Activated CD4-positive, alpha-beta memory T cell treated with anti-CD3 and anti-CD28 coated beads, Interleukin-2, amount 10 ng/mL, durations not matched to agents 7 days and 5 days (primary cell): ENCODE data around the gene NBPF4. TPM values are rescaled to one million over a fixed set of nuclear protein-coding genes. Genes with fewer than 3 reads are reported as not detected.
"Not testable (repeated sequence)": the region's sequence is repeated elsewhere in the genome, so short reads cannot be mapped to it uniquely, and the experiment has no call there.

Experiments used
- CTCF ChIA-PET: fragments of 350-600 bp; sonication (Branson Sonifier 250); formaldehyde crosslinking; loops from one replicate; lab custom pipeline; 2021; ENCODE audit warnings: antibody characterized with exemption, inconsistent platforms; lab: Charles Lee
- POLR2A ChIA-PET: fragments of 350-600 bp; sonication (Branson Sonifier 250); formaldehyde crosslinking; loops from one replicate; lab custom pipeline; 2021; ENCODE audit warnings: antibody characterized with exemption; lab: Charles Lee
- DNase-seq: peaks from one replicate; pipeline ENCODE4 v3.0.0-alpha.2; 2020
- H3K27ac Mint-ChIP-seq: one replicate; pipeline ENCODE4 v1.8.0; 2021; ENCODE audit warnings: mild to moderate bottlenecking, mixed read lengths
- H3K27me3 Mint-ChIP-seq: one replicate; pipeline ENCODE4 v1.8.0; 2021; ENCODE audit warnings: mixed read lengths
- H3K36me3 Mint-ChIP-seq: one replicate; pipeline ENCODE4 v1.8.0; 2021; ENCODE audit warnings: low read depth, mixed read lengths
- H3K4me1 Mint-ChIP-seq: one replicate; pipeline ENCODE4 v1.8.0; 2021; ENCODE audit warnings: mixed read lengths
- H3K4me3 Mint-ChIP-seq: one replicate; pipeline ENCODE4 v1.8.0; 2021; ENCODE audit warnings: mild to moderate bottlenecking, mixed read lengths
- H3K9me3 Mint-ChIP-seq: one replicate; pipeline ENCODE4 v1.8.0; 2021; ENCODE audit warnings: mixed read lengths
- total RNA-seq, 2 experiments: library from RNA; stranded (reverse); gene quantifications; one replicate each; pipeline ENCODE4 v1.2.3, GENCODE V29; 2021

Gene NBPF4
- total RNA-seq, 2 experiments from 2014 or later: not detected

- H3K27me3 Mint-ChIP-seq, H3K4me1 Mint-ChIP-seq, POLR2A ChIA-PET, H3K9me3 Mint-ChIP-seq, H3K36me3 Mint-ChIP-seq, H3K4me3 Mint-ChIP-seq, CTCF ChIA-PET, H3K27ac Mint-ChIP-seq, DNase-seq: not testable (repeated sequence)
These were observed 17.0 kb downstream of the NBPF4 start for GRCh38 chr1:108226855-108227254.

DNA sequence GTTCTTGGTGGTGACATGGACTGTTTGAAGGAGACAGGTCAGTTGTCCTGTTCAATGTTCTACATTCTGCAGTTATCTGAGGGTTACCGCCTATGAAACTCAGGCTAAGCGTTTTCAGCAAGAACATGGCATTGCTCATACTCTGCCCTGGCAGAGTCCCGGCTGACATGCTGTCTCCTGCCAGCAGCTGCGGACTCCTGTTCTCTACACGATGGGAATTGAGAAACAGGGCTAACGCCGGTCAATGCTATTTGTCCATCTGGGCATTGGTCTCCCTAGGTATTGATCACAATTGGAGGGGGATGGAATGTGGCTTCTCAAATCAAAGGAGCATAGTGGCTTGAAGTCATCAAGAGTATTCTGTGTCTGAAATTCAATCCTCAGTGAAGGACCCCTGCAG is 20.6 kb downstream of the NBPF4 start:
- H3K27ac Mint-ChIP-seq, H3K4me3 Mint-ChIP-seq, H3K9me3 Mint-ChIP-seq, POLR2A ChIA-PET, CTCF ChIA-PET, DNase-seq, H3K36me3 Mint-ChIP-seq, H3K27me3 Mint-ChIP-seq, H3K4me1 Mint-ChIP-seq: not testable (repeated sequence)

DNA sequence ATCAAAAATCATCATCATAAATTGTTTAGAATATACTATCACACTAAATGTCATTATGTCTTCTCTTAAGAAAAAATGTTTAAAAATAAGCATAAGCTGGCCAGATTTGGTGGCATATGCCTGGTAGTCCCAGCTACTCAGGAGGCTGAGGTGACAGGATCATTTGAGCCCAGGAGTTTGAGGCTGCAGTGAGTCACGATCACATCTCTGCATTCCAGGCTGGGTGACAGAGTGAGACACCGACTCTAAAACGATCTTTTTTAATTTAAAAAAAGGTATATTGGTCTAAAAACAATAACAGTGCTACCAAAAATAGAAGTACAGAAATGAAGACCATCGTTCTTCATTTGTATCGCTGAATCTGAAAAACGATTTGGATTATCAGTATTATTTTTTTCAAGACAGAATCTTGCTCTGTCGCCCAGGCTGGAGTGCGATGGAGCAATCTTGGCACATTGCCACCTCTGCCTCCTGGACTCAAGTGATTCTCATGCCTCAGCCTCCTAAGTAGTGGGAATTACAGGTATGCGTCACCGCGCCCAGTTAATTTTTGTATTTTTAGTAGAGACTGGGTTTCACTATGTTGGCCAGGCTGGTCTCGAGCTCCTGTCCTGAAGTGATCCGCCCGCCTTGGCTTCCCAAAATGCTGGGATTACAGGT is 26.2 kb downstream of the NBPF4 start:
- H3K4me3 Mint-ChIP-seq, DNase-seq, H3K4me1 Mint-ChIP-seq, POLR2A ChIA-PET, H3K27ac Mint-ChIP-seq, H3K36me3 Mint-ChIP-seq, CTCF ChIA-PET, H3K9me3 Mint-ChIP-seq: not testable (repeated sequence)
- H3K27me3 Mint-ChIP-seq: peaks cover 18% of the 10 kb centered on the region

- CTCF ChIA-PET: not testable (repeated sequence)
These were observed 26.9 kb downstream of the NBPF4 start for GRCh38 chr1:108217007-108217406.

GRCh38 chr1:108216028-108216890 is 27.6 kb downstream of the NBPF4 start:
- POLR2A ChIA-PET, H3K9me3 Mint-ChIP-seq, H3K27ac Mint-ChIP-seq, H3K36me3 Mint-ChIP-seq, H3K4me3 Mint-ChIP-seq, H3K4me1 Mint-ChIP-seq, DNase-seq: not testable (repeated sequence)
- CTCF ChIA-PET: interaction anchor here (0.8 kb wide), 1 partner anchor 427 kb away, joined by 4 read pairs; no protein-coding TSS in a partner anchor
- H3K27me3 Mint-ChIP-seq: peaks cover 27% of the 10 kb centered on the region

More at GRCh38 chr1:108217007-108217406, 26.9 kb downstream of the NBPF4 start:
- H3K27ac Mint-ChIP-seq, H3K36me3 Mint-ChIP-seq, POLR2A ChIA-PET, H3K4me1 Mint-ChIP-seq, H3K9me3 Mint-ChIP-seq, H3K4me3 Mint-ChIP-seq, DNase-seq: not testable (repeated sequence)
- peaks cover 22% of the 10 kb centered on the region for H3K27me3 Mint-ChIP-seq

DNA sequence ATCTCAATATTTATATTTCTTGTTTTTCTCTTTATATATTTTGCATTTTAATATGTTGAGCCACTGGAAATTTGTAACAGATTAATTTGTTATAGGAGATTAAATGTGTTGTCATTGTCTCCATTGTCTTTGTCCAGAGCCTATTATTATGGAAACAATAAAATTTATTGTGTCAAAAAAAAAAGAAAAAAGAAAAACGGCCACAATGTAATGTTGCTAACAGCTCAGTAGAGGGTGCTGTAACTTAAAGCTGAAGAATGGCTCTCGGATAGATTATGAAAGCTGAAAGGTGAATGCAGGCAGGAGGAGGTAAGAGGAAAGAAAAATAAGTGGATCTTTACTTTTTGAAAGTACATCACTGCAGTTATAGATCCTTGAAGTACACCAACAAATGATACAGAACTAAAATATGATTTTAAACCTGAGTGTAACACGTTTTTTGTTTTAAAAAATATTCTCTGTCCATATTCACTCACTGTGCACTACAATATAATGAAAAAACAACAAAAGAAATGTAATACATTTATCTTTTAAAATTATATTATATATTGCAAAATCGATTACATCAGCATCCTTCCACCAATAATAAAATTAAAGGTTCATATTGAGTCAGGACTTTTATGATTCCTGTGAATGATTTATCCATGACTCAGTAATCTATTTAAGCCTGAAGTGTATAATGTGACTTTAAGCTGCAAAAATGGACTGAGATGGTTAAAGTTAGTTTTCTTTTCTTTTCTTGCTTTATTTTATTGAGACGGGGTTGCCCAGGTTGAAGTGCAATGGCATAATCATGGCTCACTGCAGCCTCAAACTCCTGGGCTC is 29.0 kb downstream of the NBPF4 start:
- CTCF ChIA-PET, DNase-seq, H3K36me3 Mint-ChIP-seq, H3K9me3 Mint-ChIP-seq, H3K27ac Mint-ChIP-seq, H3K4me1 Mint-ChIP-seq, H3K4me3 Mint-ChIP-seq, POLR2A ChIA-PET: not testable (repeated sequence)
- H3K27me3 Mint-ChIP-seq: peaks cover 27% of the 10 kb centered on the region

DNA sequence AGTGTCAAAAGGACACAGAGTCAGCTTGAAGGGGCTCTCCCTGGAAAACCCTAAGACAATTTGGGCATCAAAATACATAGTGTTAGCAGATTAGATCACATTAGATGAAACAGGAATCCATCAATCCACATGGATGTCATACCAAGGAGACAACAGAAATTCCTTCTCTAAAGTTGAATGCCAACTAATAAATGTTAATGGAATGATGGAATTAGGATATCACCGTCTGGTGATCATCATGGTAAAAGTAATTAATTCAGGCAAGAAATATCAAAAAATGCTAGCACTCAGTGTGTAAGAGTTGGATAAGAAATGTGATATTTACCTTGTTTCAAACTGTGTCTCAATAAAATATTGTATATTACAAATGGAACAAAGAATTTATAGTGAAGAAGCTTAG is 32.9 kb downstream of the NBPF4 start:
- Mint-ChIP-seq H3K4me1 (peaks cover 10% of the 10 kb centered on the region), H3K9me3 (no peaks in the 10 kb centered on the region), H3K36me3 (no peaks in the 10 kb centered on the region), H3K27ac (no peak overlapping the region), H3K4me3 (no peak overlapping the region), H3K27me3 (peaks cover 53% of the 10 kb centered on the region)
- CTCF ChIA-PET: interaction anchor here (0.6 to 3.1 kb wide), 3 partner anchors 10 to 349 kb away, joined by 4 to 10 read pairs (median 6); partner anchors contain the start of genes EEIG2 and SLC25A24
- POLR2A ChIA-PET: interaction anchor here (3.8 kb wide), 1 partner anchor 11 kb away, joined by 18 read pairs; the partner anchor contains the start of gene SLC25A24
- no peak for DNase-seq

- Mint-ChIP-seq H3K27ac (no peak overlapping the region), H3K4me3 (no peak overlapping the region), H3K36me3 (no peaks in the 10 kb centered on the region), H3K27me3 (peaks cover 60% of the 10 kb centered on the region), H3K4me1 (peaks cover 10% of the 10 kb centered on the region), H3K9me3 (peaks cover 2% of the 10 kb centered on the region)
- no peak for DNase-seq
- ChIA-PET POLR2A (interaction anchor here (0.8 to 3.8 kb wide), 2 partner anchors 10 to 434 kb away, joined by 3 to 18 read pairs; partner anchors contain the start of gene SLC25A24), CTCF (interaction anchor here (0.8 to 3.1 kb wide), 3 partner anchors 9 to 351 kb away, joined by 3 to 10 read pairs (median 6); partner anchors contain the start of genes EEIG2 and SLC25A24)
These were observed 34.3 kb downstream of the NBPF4 start for GRCh38 chr1:108209456-108210108.

GRCh38 chr1:108208724-108209446 is 35.0 kb downstream of the NBPF4 start:
- Mint-ChIP-seq H3K27ac (no peak overlapping the region), H3K9me3 (peaks cover 3% of the 10 kb centered on the region), H3K36me3 (peaks cover 2% of the 10 kb centered on the region), H3K4me3 (no peak overlapping the region), H3K4me1 (peaks cover 13% of the 10 kb centered on the region), H3K27me3 (peaks cover 65% of the 10 kb centered on the region)
- ChIA-PET POLR2A (interaction anchor here (0.8 to 3.8 kb wide), 2 partner anchors 9 to 435 kb away, joined by 3 to 18 read pairs; partner anchors contain the start of gene SLC25A24), CTCF (interaction anchor here (0.8 to 3.1 kb wide), 2 partner anchors 9 to 351 kb away, joined by 3 to 10 read pairs; partner anchors contain the start of genes EEIG2 and SLC25A24)
- no peak for DNase-seq

GRCh38 chr1:108203582-108203981 is 40.3 kb downstream of the NBPF4 start:
- DNase-seq, H3K4me3 Mint-ChIP-seq, H3K27ac Mint-ChIP-seq, CTCF ChIA-PET, H3K9me3 Mint-ChIP-seq, POLR2A ChIA-PET: not testable (repeated sequence)
- peaks cover 20% of the 10 kb centered on the region for H3K4me1 Mint-ChIP-seq
- H3K27me3 Mint-ChIP-seq: peaks cover 42% of the 10 kb centered on the region
- H3K36me3 Mint-ChIP-seq: peaks cover 11% of the 10 kb centered on the region

DNA sequence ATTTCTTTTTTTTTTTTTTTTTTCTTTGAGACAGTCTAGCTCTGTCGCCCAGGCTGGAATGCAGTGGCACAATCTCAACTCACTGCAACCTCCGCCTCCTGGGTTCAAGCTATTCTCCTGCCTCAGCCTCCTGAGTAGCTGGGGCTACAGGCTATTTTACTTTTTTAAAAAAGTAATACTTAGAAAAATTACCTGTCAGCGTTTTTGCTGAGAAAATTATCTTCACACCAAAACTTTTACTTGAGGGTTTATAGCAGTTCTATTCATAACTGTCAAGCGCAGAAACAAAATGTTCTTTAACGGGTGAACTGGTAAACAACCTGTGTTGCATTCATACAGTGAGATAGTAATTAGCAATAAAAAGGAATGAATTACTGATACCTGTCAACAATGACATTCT is 42.2 kb downstream of the NBPF4 start:
- CTCF ChIA-PET: interaction anchor here (1.0 to 2.1 kb wide), 2 partner anchors 443 to 445 kb away, joined by 5 to 8 read pairs; no protein-coding TSS in a partner anchor
- no peak for DNase-seq
- Mint-ChIP-seq H3K27ac (no peak overlapping the region), H3K4me3 (no peak overlapping the region), H3K4me1 (peaks cover 35% of the 10 kb centered on the region), H3K36me3 (peaks cover 27% of the 10 kb centered on the region), H3K27me3 (peaks cover 23% of the 10 kb centered on the region), H3K9me3 (peaks cover 3% of the 10 kb centered on the region)
- POLR2A ChIA-PET: no interaction called here
